Measurements from ENCODE around the gene TSN.
"Not testable (repeated sequence)": the region's sequence is repeated elsewhere in the genome, so short reads cannot be mapped to it uniquely, and the experiment has no call there.

TSN gene

GRCh38 chr2:121796239-121796638, 40.8 kb downstream of the TSN start:
- DNase-seq (ENCODE audit: low read depth in 2 of 2, low spot score in 1 of 2) = no peak

GRCh38 chr2:121798617-121799016, 43.2 kb downstream of the TSN start:
- DNase-seq (ENCODE audit: low read depth in 2 of 2, low spot score in 1 of 2) = no peak

GRCh38 chr2:121801916-121802315, 46.5 kb downstream of the TSN start:
- DNase-seq (ENCODE audit: low read depth in 2 of 2, low spot score in 1 of 2) = no peak

- no peak for DNase-seq (ENCODE audit: low read depth in 2 of 2, low spot score in 1 of 2)
Measured at GRCh38 chr2:121803503-121803902, 48.1 kb downstream of the TSN start.

- DNase-seq (ENCODE audit: low read depth in 2 of 2, low spot score in 1 of 2) = no peak
Measured at GRCh38 chr2:121804340-121804739, 48.9 kb downstream of the TSN start.

GRCh38 chr2:121804997-121805765, 49.7 kb downstream of the TSN start:
- no peak for DNase-seq (ENCODE audit: low read depth in 2 of 2, low spot score in 1 of 2)

GRCh38 chr2:121805766-121806143, 50.3 kb downstream of the TSN start:
- DNase-seq (ENCODE audit: low read depth in 2 of 2, low spot score in 1 of 2) = no peak

GRCh38 chr2:121807771-121808170, 52.3 kb downstream of the TSN start:
- DNase-seq (ENCODE audit: low read depth in 2 of 2, low spot score in 1 of 2) = not testable (repeated sequence)

GRCh38 chr2:121809607-121810006, 54.2 kb downstream of the TSN start:
- DNase-seq (ENCODE audit: low read depth in 2 of 2, low spot score in 1 of 2) = no peak

GRCh38 chr2:121810959-121811853, 55.8 kb downstream of the TSN start:
- DNase-seq (ENCODE audit: low read depth in 2 of 2, low spot score in 1 of 2) = no peak

GRCh38 chr2:121813083-121813482, 57.6 kb downstream of the TSN start:
- DNase-seq (ENCODE audit: low read depth in 2 of 2, low spot score in 1 of 2) = not testable (repeated sequence)

- no peak for DNase-seq (ENCODE audit: low read depth in 2 of 2, low spot score in 1 of 2)
Measured at GRCh38 chr2:121815216-121815615, 59.8 kb downstream of the TSN start.

- DNase-seq (ENCODE audit: low read depth in 2 of 2, low spot score in 1 of 2) = no peak
Measured at GRCh38 chr2:121816797-121817196, 61.3 kb downstream of the TSN start.

- not testable (repeated sequence) for DNase-seq (ENCODE audit: low read depth in 2 of 2, low spot score in 1 of 2)
Measured at GRCh38 chr2:121817304-121817703, 61.9 kb downstream of the TSN start.

All from stimulated activated CD8-positive, alpha-beta memory T cell treated with anti-CD3 and anti-CD28 coated beads, Interleukin-4, amount 100 ng/mL, for 4 hours (primary cell).